HG03521 (cell line): ENCODE measurements around the gene CANT1.

Experiments
- ATAC-seq: cut with Tn5 transposase; IDR thresholded peaks from one replicate; pipeline ENCODE4 v1.9.1; 2021; ENCODE audit warnings: mild to moderate bottlenecking, moderate library complexity; ENCODE audit not compliant: unreplicated experiment

CANT1 gene

DNA sequence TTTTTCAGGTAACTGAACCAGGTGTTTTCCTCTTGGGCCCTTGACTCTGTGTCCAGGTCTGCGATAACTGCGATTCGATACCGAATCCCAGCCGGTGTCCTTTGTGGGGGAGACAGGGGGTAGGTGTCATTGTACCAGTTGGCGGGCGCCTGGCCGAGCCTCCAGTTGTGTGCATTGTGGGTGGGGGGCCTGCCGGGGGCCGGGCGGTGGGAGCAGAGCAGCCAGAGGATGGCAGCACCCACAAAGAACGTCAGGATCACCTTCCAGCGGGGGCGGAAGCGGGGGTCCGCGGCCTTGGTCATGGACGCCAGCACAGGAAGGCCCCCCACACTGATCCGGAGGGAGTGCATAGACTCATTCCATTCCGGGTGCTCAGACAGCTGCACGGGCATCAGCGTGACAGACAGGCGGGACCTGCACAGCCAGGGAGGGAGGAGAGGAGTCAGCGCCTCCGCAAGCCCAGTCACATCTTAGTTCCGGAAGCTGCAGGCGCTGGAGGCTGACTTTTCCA lies 12.3 kb downstream of the CANT1 start:
- ATAC-seq: no peak

- ATAC-seq: no peak
Observed at GRCh38 chr17:78996781-78997201, 12.8 kb downstream of the CANT1 start.

DNA sequence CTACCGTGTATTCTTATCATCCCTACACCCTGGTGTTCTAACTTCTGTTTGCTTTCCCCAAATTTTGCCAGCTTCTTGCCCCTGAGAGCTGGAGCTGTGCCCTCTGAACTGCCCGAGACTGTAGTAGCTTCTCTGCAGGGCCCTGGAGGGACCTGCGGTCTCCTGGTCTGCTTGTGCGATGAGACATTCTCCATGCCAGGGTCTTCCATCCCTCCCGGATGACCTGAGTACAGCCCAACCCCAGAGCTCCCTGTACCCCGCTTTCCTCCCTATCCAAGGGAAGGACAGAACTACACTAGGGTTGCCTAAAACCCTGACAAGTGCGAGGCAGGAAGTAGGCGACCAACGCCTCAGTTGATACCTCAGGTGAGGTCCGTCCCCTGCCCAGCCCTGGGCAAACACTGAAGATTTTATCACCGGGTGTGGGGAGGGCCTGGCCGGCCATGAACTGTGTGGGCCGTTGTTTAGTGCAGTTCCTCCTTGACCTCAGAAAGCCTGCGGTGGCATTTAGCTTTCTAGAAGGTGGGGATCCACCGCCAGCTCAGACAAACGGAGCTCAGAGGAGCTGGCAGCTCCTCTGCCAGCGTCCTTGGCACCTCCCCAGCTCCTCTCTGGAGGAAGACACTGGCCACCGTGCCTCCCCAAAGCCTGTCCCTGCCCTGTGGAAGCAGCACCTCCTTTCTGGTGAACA lies 13.7 kb downstream of the CANT1 start:
- no peak for ATAC-seq

GRCh38 chr17:78995022-78995760 lies 14.4 kb downstream of the CANT1 start:
- ATAC-seq: no peak

GRCh38 chr17:78993981-78994671 lies 15.4 kb downstream of the CANT1 start:
- ATAC-seq: no peak

GRCh38 chr17:78993241-78993956 lies 16.2 kb downstream of the CANT1 start:
- ATAC-seq: no peak

GRCh38 chr17:78992542-78993212 lies 16.9 kb downstream of the CANT1 start:
- no peak for ATAC-seq

GRCh38 chr17:78991906-78992532 lies 17.5 kb downstream of the CANT1 start:
- no peak for ATAC-seq

- ATAC-seq: no peak
Observed at GRCh38 chr17:78991017-78991738, 18.4 kb downstream of the CANT1 start.

- no peak for ATAC-seq
Observed at GRCh38 chr17:78990349-78991016, 19.1 kb downstream of the CANT1 start.

DNA sequence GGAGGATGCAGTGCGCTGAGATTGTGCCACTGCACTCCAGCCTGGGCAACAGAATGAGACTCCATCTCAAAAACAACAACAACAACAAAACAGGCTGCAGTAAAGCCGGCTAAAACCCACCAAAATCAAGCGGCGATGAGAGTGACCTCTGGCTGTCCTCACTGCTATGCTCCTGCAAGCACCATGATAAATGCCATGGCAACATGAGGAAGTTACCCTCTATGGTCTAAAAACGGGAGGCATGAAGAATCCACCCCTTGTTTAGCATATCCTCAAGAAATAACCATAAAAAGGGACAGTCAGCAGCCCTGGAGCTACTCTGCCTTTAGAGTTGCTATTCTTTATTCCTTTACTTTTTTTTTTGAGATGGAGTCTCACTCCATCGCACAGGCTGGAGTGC lies 21.4 kb downstream of the CANT1 start:
- no peak for ATAC-seq

DNA sequence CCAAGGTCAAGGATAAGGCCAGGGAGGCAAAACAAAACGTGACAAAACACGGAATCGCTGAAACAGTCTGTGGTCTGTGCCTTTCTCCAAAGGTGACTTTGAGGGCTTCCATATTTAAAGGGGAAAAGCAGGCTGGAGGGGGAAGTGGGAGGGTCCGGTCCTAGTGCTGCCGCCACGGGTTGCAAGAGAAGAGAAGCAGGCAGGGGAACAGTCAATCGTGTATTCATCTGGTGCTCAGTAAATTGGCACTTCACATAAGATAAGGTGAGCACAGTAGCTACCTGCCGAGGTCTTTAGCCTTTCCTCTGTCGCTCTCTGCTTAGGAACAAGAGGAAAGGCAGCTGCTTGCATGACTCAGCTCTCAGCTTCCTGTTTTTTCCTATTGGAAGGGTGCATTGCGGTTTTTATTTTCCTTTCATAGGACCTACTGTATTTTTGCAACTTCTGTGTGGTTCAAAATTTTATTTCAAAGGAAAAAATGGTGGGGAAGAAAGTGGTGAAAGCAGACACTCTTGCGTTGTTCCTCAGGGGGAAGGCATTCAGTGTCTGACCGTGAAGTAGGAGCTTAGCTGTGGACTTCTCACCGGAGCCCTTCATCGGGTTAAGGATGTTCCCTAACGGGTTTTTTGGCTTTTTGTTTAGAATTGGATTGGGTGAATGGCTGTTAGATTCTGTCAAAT lies 22.8 kb downstream of the CANT1 start:
- ATAC-seq: no peak

GRCh38 chr17:78986048-78986648 lies 23.4 kb downstream of the CANT1 start:
- ATAC-seq: no peak

- no peak for ATAC-seq
Observed at GRCh38 chr17:78985395-78985794, 24.2 kb downstream of the CANT1 start.

GRCh38 chr17:78981010-78981888 lies 28.3 kb downstream of the CANT1 start:
- no peak for ATAC-seq

- ATAC-seq: no peak
Observed at GRCh38 chr17:78980624-78980972, 29.0 kb downstream of the CANT1 start.
